Upper lobe of left lung (tissue), 6 donors: ENCODE data around the gene ZC2HC1B. TPM values are rescaled to one million over a fixed set of nuclear protein-coding genes. Genes with fewer than 3 reads are reported as not detected.
A peak's percentile ranks its signal among the peaks of the same experiment; 100 is the strongest.

ENCODE experiments used
- ATAC-seq, 2 donors: fragments of 200-7000 bp; cut with Tn5 transposase; one replicate each; pipeline ENCODE4 v1.9.1; 2022; ENCODE audit warnings: mild to moderate bottlenecking in 2 of 2, moderate library complexity in 2 of 2; ENCODE audit not compliant: low FRiP score in 2 of 2
- DNase-seq, 2 donors: peaks; one replicate each; pipeline ENCODE4 v3.0.0-alpha.2; 2019 to 2020
- H3K27ac ChIP-seq, 4 donors: fragments of 200-600 bp; sonication (generic); one replicate each; pipeline ENCODE4 v1.5.1; 2016 to 2019
- H3K27me3 ChIP-seq, 4 donors: fragments of 200-600 bp; sonication (generic); one replicate each; pipeline ENCODE4 v1.5.1; 2017 to 2019
- H3K36me3 ChIP-seq, 4 donors: fragments of 200-600 bp; sonication (generic); one replicate each; pipeline ENCODE4 v1.5.1; 2016 to 2019
- H3K4me1 ChIP-seq, 4 donors: fragments of 200-600 bp; sonication (generic); one replicate each; pipeline ENCODE4 v1.5.1; 2018 to 2019
- H3K4me3 ChIP-seq, 4 donors: fragments of 200-600 bp; sonication (generic); one replicate each; pipeline ENCODE4 v1.5.1; 2017 to 2019; ENCODE audit warnings: mild to moderate bottlenecking in 2 of 4, moderate library complexity in 1 of 4
- H3K9me3 ChIP-seq, 4 donors: fragments of 200-600 bp; sonication (generic); one replicate each; pipeline ENCODE4 v1.5.1; 2018 to 2019
- CTCF ChIP-seq, 6 experiments: fragments of 450-650 bp in 4 of 6; fragments of 200-600 bp in 2 of 6; sonication (generic) in 2 of 6; IDR thresholded peaks; one replicate each; pipeline ENCODE4 v1.5.1; 2016 to 2019; ENCODE audit warnings: antibody characterized with exemption in 6 of 6
- EP300 ChIP-seq, 4 donors: sonication (generic); formaldehyde crosslinking; IDR thresholded peaks; one replicate each; pipeline ENCODE4 v1.5.1; 2017; ENCODE audit warnings: antibody characterized with exemption in 4 of 4, control low read depth in 2 of 4
- POLR2A ChIP-seq, 4 donors: fragments of 450-650 bp; IDR thresholded peaks; one replicate each; pipeline ENCODE4 v1.5.1; 2016 to 2017; ENCODE audit warnings: antibody characterized with exemption in 4 of 4, mild to moderate bottlenecking in 2 of 4
- POLR2AphosphoS5 ChIP-seq, 2 donors: sonication (generic); formaldehyde crosslinking; IDR thresholded peaks; one replicate each; pipeline ENCODE4 v1.5.1; 2017; ENCODE audit warnings: antibody characterized with exemption in 2 of 2
- WGBS, 2 donors: methylation state at CpG; one replicate each; pipeline ENCODE4 v1.1.5; 2017 to 2018; 5-methylcytosine and 5-hydroxymethylcytosine counted together
- total RNA-seq, 6 donors: library from RNA; depleted of rRNA in 4 of 6; stranded (reverse); fragments of >200 nt in 4 of 6; gene quantifications; one replicate each; pipeline versions ENCODE4 v1.1.0 to v1.2.1, GENCODE V29; 2016 to 2021
- donor health status: DM: no; HTN: no; CAD: no; lungs with moderate emphysema.
- donor health status: DM: no; HTN: yes; CAD: no; lungs with severe emphysema.

ZC2HC1B gene
- total RNA-seq, 6 donors from 2014 or later, result not detected

GRCh38 chr6:143950875-143951274 is 86.6 kb downstream of the ZC2HC1B start:
- no peaks in the 10 kb centered on the region for H3K27me3 ChIP-seq
- H3K4me3 ChIP-seq, result no peak overlapping the region
- peaks cover 0 to 7% (median 0%) of the 10 kb centered on the region in 4 donors for H3K36me3 ChIP-seq
- peak overlapping the region in 1 of 4 donors; percentile 81 for H3K27ac ChIP-seq
- TF ChIP-seq POLR2A (IDR thresholded peaks at IDR 0.05) (no peak), CTCF (IDR thresholded peaks at IDR 0.05) (no peak), EP300 (IDR thresholded peaks at IDR 0.05) (no peak)
- peaks cover 0 to 4% (median 0%) of the 10 kb centered on the region in 4 donors for H3K9me3 ChIP-seq
- WGBS, 2 donors, result 61 to 76% methylated on average over 3 of the region's 3 CpGs
- H3K4me1 ChIP-seq, result peaks cover 0 to 18% (median 1%) of the 10 kb centered on the region in 4 donors
- no peak for ATAC-seq
- no peak for DNase-seq

DNA sequence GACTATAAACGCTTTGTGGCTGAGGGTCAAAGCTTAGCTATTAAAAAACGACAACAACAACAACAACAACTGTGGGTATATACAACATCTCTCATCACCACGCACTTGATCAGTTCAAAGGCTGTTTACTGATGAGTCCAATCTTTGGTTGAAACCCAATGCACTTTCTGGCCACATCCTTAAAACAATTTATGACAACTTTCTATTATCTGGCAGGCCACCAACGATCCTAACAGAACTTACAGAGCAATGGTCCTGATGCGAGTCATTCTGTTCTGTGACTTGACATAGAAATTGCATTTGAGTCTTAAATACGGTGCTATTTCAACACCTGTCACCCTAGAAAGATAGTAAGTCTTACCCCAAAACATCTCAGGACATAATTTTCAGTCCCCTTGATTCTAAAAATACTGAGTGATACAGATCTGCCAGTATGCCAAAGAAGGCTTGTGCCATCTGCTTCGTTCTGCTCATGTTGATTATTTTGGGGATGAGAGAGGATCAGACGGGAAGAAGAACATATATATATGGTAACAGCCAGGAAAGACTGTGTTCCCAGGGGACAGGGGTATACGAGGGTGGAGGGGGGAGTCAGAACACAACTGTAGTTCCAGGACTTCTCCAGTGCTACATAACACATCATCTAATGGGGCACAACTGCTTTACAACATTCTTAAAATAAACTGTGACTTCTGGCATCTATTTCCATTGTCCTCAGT is 87.9 kb downstream of the ZC2HC1B start:
- peak overlapping the region in 2 of 4 donors; percentile 1 to 4 for H3K27ac ChIP-seq
- ATAC-seq (no peak), DNase-seq (no peak)
- peaks cover 0 to 7% (median 0%) of the 10 kb centered on the region in 4 donors for H3K36me3 ChIP-seq
- 84 to 86% methylated on average over 9 of the region's 9 CpGs for WGBS, 2 donors
- H3K4me1 ChIP-seq, result peaks cover 0 to 18% (median 1%) of the 10 kb centered on the region in 4 donors
- TF ChIP-seq EP300 (IDR thresholded peaks at IDR 0.05) (no peak), POLR2A (IDR thresholded peaks at IDR 0.05) (no peak), POLR2AphosphoS5 (IDR thresholded peaks at IDR 0.05) (no peak), CTCF (IDR thresholded peaks at IDR 0.05) (no peak)
- no peak overlapping the region for H3K4me3 ChIP-seq
- H3K9me3 ChIP-seq, result no peaks in the 10 kb centered on the region
- no peaks in the 10 kb centered on the region for H3K27me3 ChIP-seq

DNA sequence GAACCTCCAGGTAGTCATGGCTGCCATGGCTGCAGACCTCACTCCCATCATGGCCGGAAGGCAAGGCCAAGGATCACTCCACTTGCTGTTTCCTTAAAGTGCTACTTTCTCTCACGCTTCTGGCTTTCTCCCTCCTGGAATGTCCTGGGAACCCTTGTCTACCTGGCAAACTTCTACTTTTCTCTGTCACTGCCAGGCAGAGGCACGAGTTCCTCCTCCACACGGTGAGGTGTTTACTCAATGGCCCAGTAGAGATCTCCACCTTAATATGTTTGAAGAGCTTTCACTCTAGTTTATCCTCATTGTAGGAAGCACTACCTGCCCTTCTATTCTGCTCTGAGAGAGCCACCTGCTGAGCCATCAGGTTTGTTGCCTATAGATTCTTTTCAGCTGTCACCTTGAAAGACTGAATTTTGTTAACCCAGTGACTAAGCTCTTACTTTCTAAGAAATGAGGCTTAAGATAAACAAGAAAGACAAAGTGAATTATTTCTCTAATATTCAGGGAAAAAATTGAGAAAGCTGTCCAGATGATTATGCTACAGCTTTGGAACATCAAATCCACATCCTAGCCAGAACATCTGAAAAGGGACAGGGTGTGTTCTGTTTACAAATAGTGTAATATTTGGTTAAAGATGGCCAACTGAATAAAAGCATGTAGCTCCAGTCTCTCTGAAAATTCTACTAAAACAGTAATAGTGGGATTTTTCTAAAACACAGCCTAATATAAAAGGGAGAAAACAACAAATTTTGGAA is 88.8 kb downstream of the ZC2HC1B start:
- 48 to 67% methylated on average over 4 of the region's 4 CpGs for WGBS, 2 donors
- no peaks in the 10 kb centered on the region for H3K27me3 ChIP-seq
- H3K36me3 ChIP-seq, result peaks cover 0 to under 1% (median 0%) of the 10 kb centered on the region in 4 donors
- H3K9me3 ChIP-seq, result no peaks in the 10 kb centered on the region
- peak overlapping the region in 2 of 4 donors; percentile 1 to 4 for H3K27ac ChIP-seq
- no peak overlapping the region for H3K4me3 ChIP-seq
- H3K4me1 ChIP-seq, result peaks cover 0 to 18% (median 1%) of the 10 kb centered on the region in 4 donors
- peak; percentile 8 to 75 for ATAC-seq
- peak in 1 of 2 donors; percentile 57 for TF ChIP-seq POLR2AphosphoS5 (IDR thresholded peaks at IDR 0.05)
- TF ChIP-seq POLR2A (IDR thresholded peaks at IDR 0.05), result no peak
- TF ChIP-seq EP300 (IDR thresholded peaks at IDR 0.05), result peak in 3 of 4 donors; percentile 15 to 87 (median 51)
- peak in 1 of 2 donors; percentile 75 for DNase-seq

DNA sequence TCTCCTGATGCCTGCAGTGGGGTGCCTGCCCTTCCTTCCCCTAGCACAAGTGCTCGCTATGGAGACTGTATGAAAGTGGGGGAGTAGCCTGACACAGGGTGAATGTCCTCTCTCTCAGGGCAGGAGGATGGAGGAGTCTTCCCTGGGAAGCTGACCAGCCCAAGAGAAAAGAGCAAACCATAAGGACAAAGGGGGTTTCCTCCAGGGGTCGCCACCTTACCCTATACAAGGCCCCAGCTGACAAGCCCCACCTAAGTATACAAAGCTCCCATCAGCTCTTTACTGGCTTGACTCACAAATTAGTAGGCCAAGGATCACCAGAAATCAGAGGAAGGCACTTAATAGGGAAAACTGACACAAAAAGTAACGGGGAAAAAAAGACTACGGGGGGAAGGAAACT is 89.6 kb downstream of the ZC2HC1B start:
- WGBS, 2 donors, result 83 to 88% methylated on average over 4 of the region's 4 CpGs
- Histone ChIP-seq H3K9me3 (no peaks in the 10 kb centered on the region), H3K36me3 (no peaks in the 10 kb centered on the region), H3K27me3 (no peaks in the 10 kb centered on the region), H3K27ac (no peak overlapping the region), H3K4me3 (no peak overlapping the region), H3K4me1 (peaks cover 0 to 18% (median 1%) of the 10 kb centered on the region in 4 donors)
- no peak for ATAC-seq
- TF ChIP-seq EP300 (IDR thresholded peaks at IDR 0.05), result no peak
- TF ChIP-seq POLR2A (IDR thresholded peaks at IDR 0.05), result no peak
- no peak for TF ChIP-seq POLR2AphosphoS5 (IDR thresholded peaks at IDR 0.05)
- no peak for TF ChIP-seq CTCF (IDR thresholded peaks at IDR 0.05)
- DNase-seq, result no peak

GRCh38 chr6:143955971-143956370 is 91.7 kb downstream of the ZC2HC1B start:
- Histone ChIP-seq H3K27me3 (no peaks in the 10 kb centered on the region), H3K36me3 (no peaks in the 10 kb centered on the region), H3K4me3 (no peak overlapping the region), H3K4me1 (peaks cover 0 to 14% (median 7%) of the 10 kb centered on the region in 4 donors), H3K9me3 (no peaks in the 10 kb centered on the region), H3K27ac (no peak overlapping the region)
- no peak for TF ChIP-seq POLR2AphosphoS5 (IDR thresholded peaks at IDR 0.05)
- no peak for TF ChIP-seq CTCF (IDR thresholded peaks at IDR 0.05)
- TF ChIP-seq EP300 (IDR thresholded peaks at IDR 0.05), result no peak
- no peak for TF ChIP-seq POLR2A (IDR thresholded peaks at IDR 0.05)
- ATAC-seq (no peak), DNase-seq (no peak)
- 92 to 95% methylated on average over 8 of the region's 8 CpGs for WGBS, 2 donors
